GM23338 (cell line): ENCODE results near the gene PCBP3. TPM values are rescaled to one million over a fixed set of nuclear protein-coding genes. Genes with fewer than 3 reads are reported as not detected.

Experiments
- ATAC-seq: fragments of 200-7000 bp; cut with Tn5 transposase; 3 replicates; pipeline ENCODE4 v1.9.1; 2020
- DNase-seq: peaks from one replicate; pipeline ENCODE4 v3.0.0-alpha.2; 2015; ENCODE audit warnings: low spot score
- H2AFZ ChIP-seq: fragments of 200-600 bp; sonication (generic); 2 replicates; pipeline ENCODE4 v1.8.0; 2016; ENCODE audit warnings: antibody characterized with exemption, mild to moderate bottlenecking, moderate library complexity
- H3F3A ChIP-seq: fragments of 200-600 bp; sonication (generic); replicated peaks from 2 replicates; pipeline ENCODE4 v1.8.0; 2017; ENCODE audit warnings: antibody characterized with exemption, mixed run types, low read depth
- H3K27ac ChIP-seq: fragments of 200-600 bp; sonication (generic); 2 replicates; pipeline ENCODE4 v1.6.1; 2016; ENCODE audit warnings: low read depth
- H3K27me3 ChIP-seq: fragments of 200-600 bp; sonication (generic); 2 replicates; pipeline ENCODE4 v1.8.0; 2016; ENCODE audit warnings: mild to moderate bottlenecking, mixed run types, moderate library complexity; ENCODE audit not compliant: insufficient read depth
- H3K36me3 ChIP-seq: fragments of 200-600 bp; sonication (generic); 2 replicates; pipeline ENCODE4 v1.8.0; 2016; ENCODE audit warnings: mild to moderate bottlenecking; ENCODE audit not compliant: insufficient read depth
- H3K4me1 ChIP-seq: fragments of 200-600 bp; sonication (generic); 2 replicates; pipeline ENCODE4 v1.8.0; 2016; ENCODE audit warnings: mild to moderate bottlenecking, moderate library complexity; ENCODE audit not compliant: insufficient read depth
- H3K4me2 ChIP-seq: fragments of 200-600 bp; sonication (generic); 2 replicates; pipeline ENCODE4 v1.7.1; 2017; ENCODE audit warnings: mixed run types
- H3K4me3 ChIP-seq: fragments of 200-600 bp; sonication (generic); 2 replicates; pipeline ENCODE4 v1.6.1; 2016; ENCODE audit warnings: mixed run types
- H3K79me2 ChIP-seq: fragments of 200-600 bp; sonication (generic); replicated peaks from 2 replicates; pipeline ENCODE4 v1.8.0; 2017; ENCODE audit warnings: mild to moderate bottlenecking; ENCODE audit not compliant: insufficient read depth
- H3K9me2 ChIP-seq: fragments of 200-600 bp; sonication (generic); 2 replicates; pipeline ENCODE4 v1.8.0; 2017; ENCODE audit not compliant: insufficient read depth
- H4K20me1 ChIP-seq: fragments of 200-600 bp; sonication (generic); replicated peaks from 2 replicates; pipeline ENCODE4 v1.8.0; 2017; ENCODE audit warnings: mild to moderate bottlenecking; ENCODE audit not compliant: insufficient read depth
- H3K27ac Mint-ChIP-seq: 2 replicates; pipeline ENCODE4 v1.8.0; 2020; ENCODE audit warnings: inconsistent platforms, mild to moderate bottlenecking, moderate library complexity, mixed read lengths
- H3K27me3 Mint-ChIP-seq: 3 replicates; pipeline ENCODE4 v1.8.0; 2022; ENCODE audit warnings: low read depth, mild to moderate bottlenecking, moderate library complexity, mixed read lengths, inconsistent platforms; ENCODE audit not compliant: insufficient read depth, poor library complexity
- H3K36me3 Mint-ChIP-seq: 3 replicates; pipeline ENCODE4 v1.8.0; 2021; ENCODE audit warnings: low read depth, mild to moderate bottlenecking, inconsistent platforms, moderate library complexity, mixed read lengths
- H3K4me1 Mint-ChIP-seq: 3 replicates; pipeline ENCODE4 v1.8.0; 2020; ENCODE audit warnings: mild to moderate bottlenecking, inconsistent platforms, mixed read lengths
- H3K4me3 Mint-ChIP-seq: 3 replicates; pipeline ENCODE4 v1.8.0; 2021; ENCODE audit warnings: moderate library complexity, mild to moderate bottlenecking, inconsistent platforms, mixed read lengths
- H3K9me3 Mint-ChIP-seq: 3 replicates; pipeline ENCODE4 v1.8.0; 2020; ENCODE audit warnings: moderate library complexity, mild to moderate bottlenecking, inconsistent platforms, mixed read lengths
- CREB1 ChIP-seq: fragments of 250-450 bp; sonication (Bioruptor Pico); IDR thresholded peaks from 2 replicates; pipeline ENCODE4 v1.5.0; 2020; ENCODE audit warnings: low read depth, mild to moderate bottlenecking, moderate library complexity
- CTCF ChIP-seq, 2 experiments: fragments of 200-600 bp in 1 of 2; sonication (generic) in 1 of 2; conservative IDR thresholded peaks; 2 replicates each; pipeline versions ENCODE4 v1.5.1 to v1.6.1; 2016 to 2017; ENCODE audit warnings: antibody characterized with exemption in 2 of 2, low read depth in 2 of 2, mild to moderate bottlenecking in 2 of 2, moderate library complexity in 1 of 2
- EZH2phosphoT487 ChIP-seq: fragments of 200-600 bp; sonication (generic); IDR thresholded peaks from one replicate; pipeline ENCODE4 v1.8.1; 2018; ENCODE audit warnings: antibody characterized with exemption; ENCODE audit not compliant: unreplicated experiment
- ZNF114 ChIP-seq: fragments of 250-450 bp; sonication (Bioruptor Pico); IDR thresholded peaks from 2 replicates; pipeline ENCODE4 v1.5.0; 2020; ENCODE audit warnings: mild to moderate bottlenecking, moderate library complexity
- polyA plus RNA-seq: library from polyadenylated mRNA; unstranded; fragments of >200 nt; fragmentation: Nextera tagmentation; extraction: Ambion mirVana; gene quantifications from 2 replicates; pipeline ENCODE4 v1.2.1, GENCODE V29; 2016
- total RNA-seq: library from RNA; depleted of rRNA; stranded (reverse); fragments of >200 nt; shearing (Covaris generic); gene quantifications from 2 replicates; pipeline ENCODE4 v1.2.3, GENCODE V29; 2014
- TF ChIP-seq, protein P1 (sequence below): fragments of 250-450 bp; sonication (Bioruptor Pico); IDR thresholded peaks from 2 replicates; pipeline ENCODE4 v1.5.0; 2020; ENCODE audit warnings: mild to moderate bottlenecking, moderate library complexity
- TF ChIP-seq, protein P2 (sequence below): IDR thresholded peaks from 2 replicates; pipeline ENCODE4 v1.6.1; 2016; ENCODE audit warnings: antibody characterized with exemption

Gene PCBP3
- total and polyA plus RNA-seq, 2 experiments from 2014 or later: 7.1 to 9.1 TPM

DNA sequence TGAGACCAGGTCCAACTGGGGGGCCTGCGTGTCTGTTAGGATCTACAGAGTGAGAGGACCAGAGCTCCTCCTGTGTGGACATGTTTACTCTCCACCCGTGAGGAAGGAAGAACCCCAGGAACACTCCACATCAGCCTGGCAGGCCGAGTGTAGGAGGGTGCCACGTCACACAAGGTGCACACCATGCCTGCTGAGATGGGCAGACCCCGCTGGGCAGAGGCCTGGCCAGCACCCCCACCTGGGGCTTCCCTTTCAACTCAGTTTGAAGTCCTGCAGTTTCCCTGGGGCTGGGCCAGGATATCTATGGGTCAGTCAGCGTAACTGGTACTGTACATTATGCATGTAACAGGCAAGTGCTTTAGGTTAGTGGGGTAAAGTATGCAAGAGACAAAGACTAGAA is 30.1 kb upstream of the PCBP3 start (continued):
- TF ChIP-seq, protein P1, sequence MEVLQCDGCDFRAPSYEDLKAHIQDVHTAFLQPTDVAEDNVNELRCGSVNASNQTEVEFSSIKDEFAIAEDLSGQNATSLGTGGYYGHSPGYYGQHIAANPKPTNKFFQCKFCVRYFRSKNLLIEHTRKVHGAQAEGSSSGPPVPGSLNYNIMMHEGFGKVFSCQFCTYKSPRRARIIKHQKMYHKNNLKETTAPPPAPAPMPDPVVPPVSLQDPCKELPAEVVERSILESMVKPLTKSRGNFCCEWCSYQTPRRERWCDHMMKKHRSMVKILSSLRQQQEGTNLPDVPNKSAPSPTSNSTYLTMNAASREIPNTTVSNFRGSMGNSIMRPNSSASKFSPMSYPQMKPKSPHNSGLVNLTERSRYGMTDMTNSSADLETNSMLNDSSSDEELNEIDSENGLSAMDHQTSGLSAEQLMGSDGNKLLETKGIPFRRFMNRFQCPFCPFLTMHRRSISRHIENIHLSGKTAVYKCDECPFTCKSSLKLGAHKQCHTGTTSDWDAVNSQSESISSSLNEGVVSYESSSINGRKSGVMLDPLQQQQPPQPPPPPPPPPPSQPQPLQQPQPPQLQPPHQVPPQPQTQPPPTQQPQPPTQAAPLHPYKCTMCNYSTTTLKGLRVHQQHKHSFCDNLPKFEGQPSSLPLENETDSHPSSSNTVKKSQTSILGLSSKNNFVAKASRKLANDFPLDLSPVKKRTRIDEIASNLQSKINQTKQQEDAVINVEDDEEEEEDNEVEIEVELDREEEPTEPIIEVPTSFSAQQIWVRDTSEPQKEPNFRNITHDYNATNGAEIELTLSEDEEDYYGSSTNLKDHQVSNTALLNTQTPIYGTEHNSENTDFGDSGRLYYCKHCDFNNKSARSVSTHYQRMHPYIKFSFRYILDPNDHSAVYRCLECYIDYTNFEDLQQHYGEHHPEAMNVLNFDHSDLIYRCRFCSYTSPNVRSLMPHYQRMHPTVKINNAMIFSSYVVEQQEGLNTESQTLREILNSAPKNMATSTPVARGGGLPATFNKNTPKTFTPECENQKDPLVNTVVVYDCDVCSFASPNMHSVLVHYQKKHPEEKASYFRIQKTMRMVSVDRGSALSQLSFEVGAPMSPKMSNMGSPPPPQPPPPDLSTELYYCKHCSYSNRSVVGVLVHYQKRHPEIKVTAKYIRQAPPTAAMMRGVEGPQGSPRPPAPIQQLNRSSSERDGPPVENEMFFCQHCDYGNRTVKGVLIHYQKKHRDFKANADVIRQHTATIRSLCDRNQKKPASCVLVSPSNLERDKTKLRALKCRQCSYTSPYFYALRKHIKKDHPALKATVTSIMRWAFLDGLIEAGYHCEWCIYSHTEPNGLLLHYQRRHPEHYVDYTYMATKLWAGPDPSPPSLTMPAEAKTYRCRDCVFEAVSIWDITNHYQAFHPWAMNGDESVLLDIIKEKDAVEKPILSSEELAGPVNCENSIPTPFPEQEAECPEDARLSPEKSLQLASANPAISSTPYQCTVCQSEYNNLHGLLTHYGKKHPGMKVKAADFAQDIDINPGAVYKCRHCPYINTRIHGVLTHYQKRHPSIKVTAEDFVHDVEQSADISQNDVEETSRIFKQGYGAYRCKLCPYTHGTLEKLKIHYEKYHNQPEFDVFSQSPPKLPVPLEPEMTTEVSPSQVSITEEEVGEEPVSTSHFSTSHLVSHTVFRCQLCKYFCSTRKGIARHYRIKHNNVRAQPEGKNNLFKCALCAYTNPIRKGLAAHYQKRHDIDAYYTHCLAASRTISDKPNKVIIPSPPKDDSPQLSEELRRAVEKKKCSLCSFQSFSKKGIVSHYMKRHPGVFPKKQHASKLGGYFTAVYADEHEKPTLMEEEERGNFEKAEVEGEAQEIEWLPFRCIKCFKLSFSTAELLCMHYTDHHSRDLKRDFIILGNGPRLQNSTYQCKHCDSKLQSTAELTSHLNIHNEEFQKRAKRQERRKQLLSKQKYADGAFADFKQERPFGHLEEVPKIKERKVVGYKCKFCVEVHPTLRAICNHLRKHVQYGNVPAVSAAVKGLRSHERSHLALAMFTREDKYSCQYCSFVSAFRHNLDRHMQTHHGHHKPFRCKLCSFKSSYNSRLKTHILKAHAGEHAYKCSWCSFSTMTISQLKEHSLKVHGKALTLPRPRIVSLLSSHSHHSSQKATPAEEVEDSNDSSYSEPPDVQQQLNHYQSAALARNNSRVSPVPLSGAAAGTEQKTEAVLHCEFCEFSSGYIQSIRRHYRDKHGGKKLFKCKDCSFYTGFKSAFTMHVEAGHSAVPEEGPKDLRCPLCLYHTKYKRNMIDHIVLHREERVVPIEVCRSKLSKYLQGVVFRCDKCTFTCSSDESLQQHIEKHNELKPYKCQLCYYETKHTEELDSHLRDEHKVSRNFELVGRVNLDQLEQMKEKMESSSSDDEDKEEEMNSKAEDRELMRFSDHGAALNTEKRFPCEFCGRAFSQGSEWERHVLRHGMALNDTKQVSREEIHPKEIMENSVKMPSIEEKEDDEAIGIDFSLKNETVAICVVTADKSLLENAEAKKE (CRISPR knock-in tag): no peak

- Mint-ChIP-seq H3K36me3 (no peaks in the 10 kb centered on the region), H3K27ac (no peak overlapping the region)
- TF ChIP-seq, protein P2, sequence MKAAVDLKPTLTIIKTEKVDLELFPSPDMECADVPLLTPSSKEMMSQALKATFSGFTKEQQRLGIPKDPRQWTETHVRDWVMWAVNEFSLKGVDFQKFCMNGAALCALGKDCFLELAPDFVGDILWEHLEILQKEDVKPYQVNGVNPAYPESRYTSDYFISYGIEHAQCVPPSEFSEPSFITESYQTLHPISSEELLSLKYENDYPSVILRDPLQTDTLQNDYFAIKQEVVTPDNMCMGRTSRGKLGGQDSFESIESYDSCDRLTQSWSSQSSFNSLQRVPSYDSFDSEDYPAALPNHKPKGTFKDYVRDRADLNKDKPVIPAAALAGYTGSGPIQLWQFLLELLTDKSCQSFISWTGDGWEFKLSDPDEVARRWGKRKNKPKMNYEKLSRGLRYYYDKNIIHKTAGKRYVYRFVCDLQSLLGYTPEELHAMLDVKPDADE: no peak
- TF ChIP-seq CREB1 (CRISPR knock-in tag) (no peak), ZNF114 (CRISPR knock-in tag) (no peak), EZH2phosphoT487 (no peak), CTCF (conservative IDR thresholded peaks at IDR 0.05; ENCODE audit: low read depth in 2 of 2) (no peak)
- TF ChIP-seq, protein P1 (CRISPR knock-in tag): no peak
These were observed 29.6 kb upstream of the PCBP3 start for GRCh38 chr21:45613881-45614280.

More at GRCh38 chr21:45613881-45614280, 29.6 kb upstream of the PCBP3 start:
- Mint-ChIP-seq H3K4me3 (no peak overlapping the region), H3K4me1 (peaks cover 11% of the 10 kb centered on the region; the same call in 1 of the 3 replicates), H3K27me3 (peaks cover 9% of the 10 kb centered on the region), H3K9me3 (no peaks in the 10 kb centered on the region; the same call in 2 of the 3 replicates)
- Histone ChIP-seq H3K79me2 (no peaks in the 10 kb centered on the region), H3K4me3 (no peak overlapping the region), H3K36me3 (no peaks in the 10 kb centered on the region), H3K9me2 (peaks cover 3% of the 10 kb centered on the region; the same call in 1 of the 2 replicates), H2AFZ (no peak overlapping the region), H3F3A (no peaks in the 10 kb centered on the region), H4K20me1 (no peaks in the 10 kb centered on the region), H3K4me2 (no peak overlapping the region), H3K27me3 (no peaks in the 10 kb centered on the region), H3K4me1 (no peaks in the 10 kb centered on the region), H3K27ac (no peak overlapping the region)
- ATAC-seq (no peak), DNase-seq (no peak)
